ENCODE measurements around the gene OVCA2. TPM values are rescaled to one million over a fixed set of nuclear protein-coding genes. Genes with fewer than 3 reads are reported as not detected.
A peak's percentile ranks its signal among the peaks of the same experiment; 100 is the strongest.

The OVCA2 gene
- total RNA-seq, 2 donors from 2014 or later: 41.0 to 49.8 TPM

DNA sequence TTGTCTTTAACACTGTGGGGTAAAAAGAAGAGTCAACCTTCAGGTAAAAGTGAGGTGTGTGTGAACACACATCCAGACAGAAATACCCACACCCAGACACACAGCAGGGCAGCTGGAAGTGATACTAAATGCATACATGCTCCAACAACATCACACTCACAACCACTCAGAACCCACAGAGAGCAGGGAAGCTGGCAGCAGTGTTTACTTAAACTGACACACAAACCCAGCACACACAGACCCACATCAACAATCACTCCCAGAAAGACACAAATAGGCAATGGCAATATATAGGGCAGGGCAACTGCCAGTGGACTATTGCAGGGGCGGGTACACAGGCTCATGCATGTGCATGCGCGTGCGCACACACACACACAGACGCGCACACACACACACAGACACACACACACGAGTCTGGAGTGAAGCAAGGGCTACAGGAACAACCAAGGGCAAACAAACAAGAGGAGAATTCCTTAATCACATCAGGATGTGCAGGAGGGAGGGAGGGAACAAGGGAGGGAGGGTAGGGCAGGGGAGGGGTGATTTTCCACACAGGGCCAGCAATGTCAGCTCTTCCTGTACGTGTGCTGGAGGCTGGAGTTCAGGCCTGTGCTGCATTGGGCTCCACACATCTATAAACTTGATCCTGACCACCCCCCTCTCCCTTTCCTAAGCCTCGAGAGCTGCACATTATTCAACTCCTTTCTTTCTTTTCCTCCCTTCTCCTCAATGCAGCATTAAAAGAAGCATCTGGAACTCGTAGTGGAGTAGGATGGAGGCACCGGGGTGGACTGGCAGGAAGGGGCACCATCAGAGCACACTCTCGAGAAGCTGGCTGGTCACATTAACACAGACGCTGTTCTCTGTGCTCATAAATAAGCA is 43.2 kb downstream of the OVCA2 start:
- peak overlapping the region in 1 of 2 donors; percentile 76 for H3K9ac ChIP-seq (ENCODE audit: low read depth in 2 of 2, low read length in 2 of 2)

DNA sequence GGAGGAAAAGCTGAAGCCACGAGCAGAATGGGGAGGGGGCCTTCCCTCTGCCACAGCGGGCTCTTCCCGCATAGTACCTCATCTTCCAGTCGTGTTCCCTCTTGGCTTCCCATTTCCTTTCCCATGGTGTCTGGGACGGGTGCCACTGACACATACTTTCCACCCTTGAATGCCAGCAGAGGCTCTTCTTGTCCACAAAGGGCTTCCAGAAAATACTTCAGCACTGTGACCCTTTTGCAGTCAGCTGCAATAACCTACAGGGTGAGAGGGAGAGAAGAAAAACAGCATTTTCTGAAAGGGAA is 43.8 kb downstream of the OVCA2 start:
- H3K4me1 ChIP-seq: peaks cover 24% of the 10 kb centered on the region
- intact Hi-C loops (cut with DNase I): no loop called here
- no peaks in the 10 kb centered on the region for H3K27me3 ChIP-seq
- H3K36me3 ChIP-seq: no peaks in the 10 kb centered on the region
- TF ChIP-seq, protein P1, sequence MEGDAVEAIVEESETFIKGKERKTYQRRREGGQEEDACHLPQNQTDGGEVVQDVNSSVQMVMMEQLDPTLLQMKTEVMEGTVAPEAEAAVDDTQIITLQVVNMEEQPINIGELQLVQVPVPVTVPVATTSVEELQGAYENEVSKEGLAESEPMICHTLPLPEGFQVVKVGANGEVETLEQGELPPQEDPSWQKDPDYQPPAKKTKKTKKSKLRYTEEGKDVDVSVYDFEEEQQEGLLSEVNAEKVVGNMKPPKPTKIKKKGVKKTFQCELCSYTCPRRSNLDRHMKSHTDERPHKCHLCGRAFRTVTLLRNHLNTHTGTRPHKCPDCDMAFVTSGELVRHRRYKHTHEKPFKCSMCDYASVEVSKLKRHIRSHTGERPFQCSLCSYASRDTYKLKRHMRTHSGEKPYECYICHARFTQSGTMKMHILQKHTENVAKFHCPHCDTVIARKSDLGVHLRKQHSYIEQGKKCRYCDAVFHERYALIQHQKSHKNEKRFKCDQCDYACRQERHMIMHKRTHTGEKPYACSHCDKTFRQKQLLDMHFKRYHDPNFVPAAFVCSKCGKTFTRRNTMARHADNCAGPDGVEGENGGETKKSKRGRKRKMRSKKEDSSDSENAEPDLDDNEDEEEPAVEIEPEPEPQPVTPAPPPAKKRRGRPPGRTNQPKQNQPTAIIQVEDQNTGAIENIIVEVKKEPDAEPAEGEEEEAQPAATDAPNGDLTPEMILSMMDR (IDR thresholded peaks at IDR 0.05): no peak
- no peaks in the 10 kb centered on the region for H3K9me3 ChIP-seq
- DNase-seq: peak; percentile 39
- H3K9ac ChIP-seq (ENCODE audit: low read depth in 2 of 2, low read length in 2 of 2): peak overlapping the region in 1 of 2 donors; percentile 76
- H3K4me3 ChIP-seq: no peak overlapping the region
- H3K27ac ChIP-seq: peak overlapping the region; percentile 96

More for the DNA sequence above, 43.2 kb downstream of the OVCA2 start:
- Histone ChIP-seq H3K27ac (peak overlapping the region; percentile 96), H3K27me3 (no peaks in the 10 kb centered on the region), H3K4me3 (no peak overlapping the region), H3K36me3 (no peaks in the 10 kb centered on the region), H3K4me1 (peaks cover 23% of the 10 kb centered on the region), H3K9me3 (no peaks in the 10 kb centered on the region)
- DNase-seq: peak; percentile 84
- intact Hi-C loops (cut with DNase I): no loop called here
- TF ChIP-seq, protein P1 (IDR thresholded peaks at IDR 0.05): no peak

DNA sequence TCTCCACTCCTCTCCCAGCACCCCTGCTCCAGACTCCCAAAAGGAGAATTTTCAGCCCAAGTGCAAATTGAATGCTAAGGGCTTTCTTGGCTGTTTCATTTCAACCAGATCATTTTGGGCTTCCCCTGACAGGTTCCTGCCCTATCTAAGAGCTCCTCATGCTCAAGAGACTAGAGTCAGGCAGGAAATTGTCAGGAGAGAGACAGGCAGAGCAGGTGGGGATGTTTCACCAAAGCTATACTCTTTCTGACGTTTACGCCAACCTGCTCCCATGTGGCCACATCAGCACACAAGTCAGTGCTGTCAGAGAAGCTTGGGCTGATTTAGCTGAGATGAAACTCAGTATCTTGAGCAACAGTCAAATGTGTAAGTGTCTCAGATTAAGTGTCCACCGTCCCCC is 44.5 kb downstream of the OVCA2 start:
- DNase-seq: no peak
- H3K4me1 ChIP-seq: peaks cover 29% of the 10 kb centered on the region
- no peaks in the 10 kb centered on the region for H3K9me3 ChIP-seq
- H3K27ac ChIP-seq: no peak overlapping the region
- TF ChIP-seq, protein P1 (IDR thresholded peaks at IDR 0.05): no peak
- peak overlapping the region in 1 of 2 donors; percentile 76 for H3K9ac ChIP-seq (ENCODE audit: low read depth in 2 of 2, low read length in 2 of 2)
- H3K27me3 ChIP-seq: no peaks in the 10 kb centered on the region
- H3K4me3 ChIP-seq: no peak overlapping the region
- intact Hi-C loops (cut with DNase I): no loop called here
- H3K36me3 ChIP-seq: no peaks in the 10 kb centered on the region

DNA sequence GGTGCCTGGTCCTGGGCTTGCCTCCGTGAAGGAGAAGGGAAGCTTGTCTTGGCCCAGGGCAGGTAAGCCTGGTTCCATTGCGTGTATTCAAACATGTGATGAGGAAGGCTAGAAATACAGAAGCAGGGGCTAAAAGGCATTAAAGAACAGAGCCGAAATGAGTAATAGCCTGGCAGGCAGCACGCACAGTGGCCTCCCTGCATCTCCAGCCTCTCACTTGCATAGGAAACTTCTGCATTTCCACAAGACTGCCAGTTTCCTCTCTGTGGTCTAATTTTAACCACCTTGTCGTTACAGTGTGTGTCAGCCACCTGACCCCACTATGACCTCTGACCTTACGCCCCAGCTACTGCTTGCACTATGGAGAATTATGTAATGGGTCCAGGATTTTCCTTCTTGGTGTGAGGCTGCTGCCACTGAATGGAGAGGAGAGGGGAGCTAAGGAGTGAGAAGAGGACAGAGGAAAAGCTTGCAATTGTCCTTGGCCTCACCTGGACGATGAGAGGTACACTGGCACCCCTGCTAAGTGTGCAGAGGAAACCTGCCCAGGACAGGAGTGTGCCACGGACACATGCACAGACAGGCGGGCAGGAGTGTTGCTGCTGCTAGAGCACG is 45.9 kb downstream of the OVCA2 start:
- Histone ChIP-seq H3K9me3 (no peaks in the 10 kb centered on the region), H3K36me3 (no peaks in the 10 kb centered on the region), H3K27me3 (no peaks in the 10 kb centered on the region), H3K27ac (peak overlapping the region; percentile 75), H3K9ac (ENCODE audit: low read depth in 2 of 2, low read length in 2 of 2) (peak overlapping the region; percentile 13 to 30), H3K4me3 (no peak overlapping the region), H3K4me1 (peaks cover 29% of the 10 kb centered on the region)
- peak; percentile 45 for DNase-seq
- intact Hi-C loops (cut with DNase I): no loop called here
- TF ChIP-seq, protein P1 (IDR thresholded peaks at IDR 0.05): no peak

DNA sequence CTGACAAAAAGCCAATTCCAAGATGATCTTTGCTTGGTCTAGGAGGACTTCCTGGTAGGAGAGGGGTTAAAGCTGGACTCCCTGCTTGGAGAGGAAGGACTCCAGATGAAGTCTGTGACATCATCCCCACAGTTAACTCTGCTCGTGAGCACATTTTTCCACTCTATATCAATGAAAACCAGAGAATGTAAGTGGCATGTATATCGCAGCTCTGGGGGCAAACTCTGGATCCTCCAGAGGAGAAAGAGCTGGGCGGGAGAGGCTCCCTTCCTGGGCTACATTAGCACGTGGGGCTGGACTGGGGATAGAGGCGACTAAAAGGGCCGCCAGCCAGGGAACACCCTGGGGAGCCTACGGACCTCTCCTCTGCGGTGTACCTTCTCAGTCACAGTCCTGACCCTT is 47.2 kb downstream of the OVCA2 start:
- H3K4me1 ChIP-seq: peaks cover 22% of the 10 kb centered on the region

More for the DNA sequence above, 47.2 kb downstream of the OVCA2 start:
- DNase-seq: no peak
- Histone ChIP-seq H3K9ac (ENCODE audit: low read depth in 2 of 2, low read length in 2 of 2) (peak overlapping the region; percentile 74 to 86), H3K27me3 (no peaks in the 10 kb centered on the region), H3K27ac (peak overlapping the region; percentile 75), H3K4me3 (peak overlapping the region; percentile 18), H3K36me3 (no peaks in the 10 kb centered on the region), H3K9me3 (no peaks in the 10 kb centered on the region)
- TF ChIP-seq, protein P1 (IDR thresholded peaks at IDR 0.05): no peak
- intact Hi-C loops (cut with DNase I): no loop called here
